GM12878 (cell line): ENCODE results near the gene FAM89B. TPM values are rescaled to one million over a fixed set of nuclear protein-coding genes. Genes with fewer than 3 reads are reported as not detected.
A peak's percentile ranks its signal among the peaks of the same experiment; 100 is the strongest.

ENCODE experiments used
- ATF3 ChIP-seq: IDR thresholded peaks from 2 replicates; pipeline ENCODE4 v1.6.1; 2011; ENCODE audit warnings: low read depth, mild to moderate bottlenecking, low read length, moderate library complexity, borderline replicate concordance; ENCODE audit errors: extremely low read depth
- BCLAF1 ChIP-seq: fragments of 450-650 bp; IDR thresholded peaks from 2 replicates; pipeline ENCODE4 v1.6.1; 2017; ENCODE audit warnings: antibody characterized with exemption, mild to moderate bottlenecking, moderate library complexity
- BMI1 ChIP-seq: fragments of 450-650 bp; IDR thresholded peaks from 2 replicates; pipeline ENCODE4 v1.6.1; 2016; ENCODE audit warnings: mild to moderate bottlenecking, moderate library complexity, borderline replicate concordance
- CBFB ChIP-seq: IDR thresholded peaks from 2 replicates; pipeline ENCODE4 v1.6.1; 2016; ENCODE audit warnings: antibody characterized with exemption, low read depth
- CBX5 ChIP-seq: sonication (generic); IDR thresholded peaks from 2 replicates; pipeline ENCODE4 v1.6.1; 2016; ENCODE audit warnings: low read depth, moderate library complexity, mild to moderate bottlenecking, inconsistent platforms
- CEBPB ChIP-seq, 2 experiments: fragments of 150-350 bp in 1 of 2; IDR thresholded peaks; 2 replicates each; pipeline ENCODE4 v1.6.1; 2012 to 2014; ENCODE audit warnings: low read depth in 2 of 2, low read length in 2 of 2, borderline replicate concordance in 1 of 2, inconsistent platforms in 1 of 2
- CHD2 ChIP-seq: IDR thresholded peaks from 2 replicates; pipeline ENCODE4 v1.6.1; 2011; ENCODE audit warnings: low read depth, low read length, improper control_type of control experiment, borderline replicate concordance
- CUX1 ChIP-seq: IDR thresholded peaks from 2 replicates; pipeline ENCODE4 v1.6.1; 2012; ENCODE audit warnings: improper control_type of control experiment, low read depth, low read length; ENCODE audit not compliant: insufficient replicate concordance
- DPF2 ChIP-seq: fragments of 450-650 bp; IDR thresholded peaks from 2 replicates; pipeline ENCODE4 v1.6.1; 2017; ENCODE audit warnings: mild to moderate bottlenecking
- NFXL1 ChIP-seq: fragments of 450-650 bp; IDR thresholded peaks from 2 replicates; pipeline ENCODE4 v1.6.1; 2017; ENCODE audit warnings: antibody characterized with exemption, mild to moderate bottlenecking, borderline replicate concordance
- NFYB ChIP-seq: IDR thresholded peaks from 2 replicates; pipeline ENCODE4 v1.6.1; 2011; ENCODE audit warnings: low read depth, mild to moderate bottlenecking, low read length, improper control_type of control experiment, moderate library complexity; ENCODE audit not compliant: insufficient read depth
- POU2F2 ChIP-seq: IDR thresholded peaks from 3 replicates; pipeline ENCODE4 v1.6.1; 2011; ENCODE audit warnings: low read depth, mild to moderate bottlenecking, low read length, borderline replicate concordance
- REST ChIP-seq: IDR thresholded peaks from 2 replicates; pipeline ENCODE4 v1.6.1; 2012; ENCODE audit warnings: mild to moderate bottlenecking, low read depth, low read length
- RFX5 ChIP-seq: IDR thresholded peaks from 2 replicates; pipeline ENCODE4 v1.6.1; 2011; ENCODE audit warnings: low read depth, low read length, improper control_type of control experiment
- SMAD1 ChIP-seq: fragments of 450-650 bp; IDR thresholded peaks from 2 replicates; pipeline ENCODE4 v1.6.1; 2018; ENCODE audit warnings: mild to moderate bottlenecking, low read depth; ENCODE audit not compliant: partially characterized antibody
- TARDBP ChIP-seq: IDR thresholded peaks from 2 replicates; pipeline ENCODE4 v1.6.1; 2016; ENCODE audit warnings: borderline replicate concordance
- YBX1 ChIP-seq: fragments of 450-650 bp; IDR thresholded peaks from 2 replicates; pipeline ENCODE4 v1.6.1; 2016; ENCODE audit warnings: antibody characterized with exemption
- polyA plus RNA-seq, 11 experiments: library from polyadenylated mRNA; depleted of rRNA in 4 of 11; unstranded in 6 of 11; stranded (reverse) in 5 of 11; fragments of >200 nt; fragmentation: Nextera tagmentation in 4 of 11; fragmentation: Illumina TruSeq in 1 of 11; extraction: Ambion mirVana in 4 of 11; extraction: Trizol in 1 of 11; gene quantifications; 1 replicate in 1 of 11; 2 replicates in 10 of 11; pipeline versions ENCODE4 v1.2.1 to v1.2.3, GENCODE V29; 2011 to 2016; ENCODE audit warnings: inconsistent platforms in 2 of 11, missing spikeins in 2 of 11, low read depth in 1 of 11
- total RNA-seq, 4 experiments: library from RNA; depleted of rRNA in 3 of 4; stranded (reverse); fragments of >200 nt in 3 of 4; fragmentation: Illumina TruSeq in 1 of 4; extraction: Trizol in 1 of 4; gene quantifications; 2 replicates each; pipeline versions ENCODE4 v1.2.1 to v1.2.3, GENCODE V29; 2013 to 2021

FAM89B gene
- total and polyA plus RNA-seq, 10 of the 15 experiments (the other 5 are each of a cell fraction or from before 2014, with no cell fraction given) = 0.34 to 36.7 (median 9.8) TPM

GRCh38 chr11:65588199-65589054, 16.1 kb downstream of the FAM89B start (continued):
- TF ChIP-seq REST (0 out of 2 replicates have a peak, but pooled peaks have one; percentile 31), TARDBP (0 out of 2 replicates have a peak, but pooled peaks have one; percentile 69), CEBPB (IDR thresholded peaks at IDR 0.05; ENCODE audit: borderline replicate concordance in 1 of 2, low read depth in 2 of 2, low read length in 2 of 2) (no peak), BCLAF1 (no peak), BMI1 (peak; percentile 71), DPF2 (peak; percentile 99), SMAD1 (no peak), NFXL1 (no peak), ATF3 (no peak), CHD2 (no peak; the same call in 1 of the 2 replicates), CBX5 (no peak), RFX5 (no peak), POU2F2 (peak; percentile 72; the same call in 2 of the 3 replicates), CUX1 (no peak), YBX1 (no peak), CBFB (peak; percentile 89), NFYB (no peak)
